Fibroblast of the aortic adventitia (primary cell): ENCODE results near the gene KIAA1755. TPM values are rescaled to one million over a fixed set of nuclear protein-coding genes. Genes with fewer than 3 reads are reported as not detected.
A peak's percentile ranks its signal among the peaks of the same experiment; 100 is the strongest.

Source experiments
- DNase-seq: peaks from one replicate; pipeline ENCODE4 v3.0.0-alpha.2; 2010; ENCODE audit warnings: low read depth
- H3K4me3 ChIP-seq: 2 replicates; pipeline ENCODE4 v1.5.1; 2011; ENCODE audit warnings: low read depth, mild to moderate bottlenecking, control low read depth, low read length, moderate library complexity
- CTCF ChIP-seq: IDR thresholded peaks from 2 replicates; pipeline ENCODE4 v1.5.1; 2011; ENCODE audit warnings: mild to moderate bottlenecking, low read length, control low read depth, inconsistent platforms; ENCODE audit not compliant: insufficient read depth
- total RNA-seq: library from RNA; depleted of rRNA; stranded (reverse); fragments of >200 nt; gene quantifications from 2 replicates; pipeline ENCODE4 v1.2.3, GENCODE V29; 2012; ENCODE audit warnings: low replicate concordance

Gene KIAA1755
- total RNA-seq, 1 donor: 10.8 TPM

DNA sequence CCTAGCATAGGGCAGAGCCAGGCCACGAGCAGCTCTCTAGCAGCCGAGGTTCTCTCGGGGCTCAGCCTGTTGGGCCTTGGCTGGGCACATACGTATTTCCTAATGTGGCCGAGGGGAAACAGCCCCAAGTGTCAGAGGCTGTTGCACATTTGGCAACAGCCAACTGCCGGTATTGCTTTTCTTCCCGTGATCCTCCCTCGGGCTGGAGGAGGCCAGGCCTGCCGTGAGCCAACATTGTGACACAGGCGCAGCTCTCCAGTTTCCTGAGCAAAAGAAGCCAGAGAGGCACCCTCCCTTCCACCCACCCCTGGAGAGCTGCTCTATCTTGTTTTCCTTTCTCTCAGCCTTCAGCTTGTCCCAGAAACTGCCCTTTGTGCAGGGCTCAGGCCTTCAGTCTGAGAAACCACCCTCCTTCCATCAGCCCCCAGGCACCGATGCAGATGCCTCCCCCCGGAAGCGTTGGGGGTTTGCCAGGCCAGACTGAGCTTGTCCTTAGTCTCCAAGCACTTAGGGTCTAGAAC lies 38.3 kb upstream of the KIAA1755 start:
- DNase-seq: peak; percentile 91
- H3K4me3 ChIP-seq: no peak overlapping the region
- TF ChIP-seq CTCF: no peak

- H3K4me3 ChIP-seq: no peak overlapping the region
- TF ChIP-seq CTCF: no peak
- no peak for DNase-seq
These were observed 37.6 kb upstream of the KIAA1755 start for GRCh38 chr20:38297916-38298674.

DNA sequence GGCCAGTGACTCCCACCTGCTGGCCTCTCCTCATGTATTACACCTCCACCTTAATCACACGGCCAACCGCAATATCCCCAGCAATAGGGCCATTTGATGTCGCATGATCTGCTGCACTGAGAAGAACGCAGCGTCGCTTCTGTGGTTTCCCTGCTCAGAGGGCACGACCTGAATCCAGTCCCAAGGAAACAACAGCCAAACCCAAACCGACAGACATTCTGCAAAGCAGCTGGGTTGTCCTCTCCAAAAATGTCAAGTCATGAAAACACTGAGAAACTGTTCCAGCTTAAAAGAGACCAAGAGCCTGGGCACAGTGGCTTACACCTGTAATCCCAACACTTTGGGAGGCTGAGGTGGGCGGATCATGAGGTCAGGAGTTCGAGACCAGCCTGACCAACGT lies 35.9 kb upstream of the KIAA1755 start:
- no peak overlapping the region for H3K4me3 ChIP-seq
- TF ChIP-seq CTCF: no peak
- DNase-seq: no peak

DNA sequence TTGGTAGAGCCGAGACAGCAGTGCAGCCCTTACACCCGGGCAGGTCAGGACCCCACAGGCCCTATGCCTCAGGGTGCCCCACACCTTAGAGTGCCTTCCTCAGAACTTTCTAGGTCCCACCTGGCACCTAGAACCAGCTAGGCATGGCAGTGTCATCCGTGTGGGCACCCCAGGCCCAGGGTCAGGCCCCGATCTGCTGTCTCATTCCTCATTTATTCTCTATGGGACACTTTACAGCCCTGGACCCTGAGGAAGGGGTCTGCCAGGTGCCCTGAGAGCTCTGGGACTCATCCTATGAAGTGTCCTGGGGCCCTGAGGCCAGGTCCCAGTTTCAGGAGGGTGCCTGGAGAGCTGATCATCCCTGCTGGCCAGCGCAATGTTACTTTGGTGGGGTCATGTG lies 35.3 kb upstream of the KIAA1755 start:
- H3K4me3 ChIP-seq: no peak overlapping the region
- DNase-seq: no peak

GRCh38 chr20:38294076-38294591 lies 33.6 kb upstream of the KIAA1755 start:
- TF ChIP-seq CTCF: no peak
- H3K4me3 ChIP-seq: no peak overlapping the region
- DNase-seq: no peak

More for the DNA sequence above, 35.3 kb upstream of the KIAA1755 start:
- no peak for TF ChIP-seq CTCF

- TF ChIP-seq CTCF: no peak
- H3K4me3 ChIP-seq: no peak overlapping the region
- no peak for DNase-seq
These were observed 33.0 kb upstream of the KIAA1755 start for GRCh38 chr20:38293491-38294065.
